Calu3 (cell line): ENCODE results near the gene ZNF8. TPM values are rescaled to one million over a fixed set of nuclear protein-coding genes. Genes with fewer than 3 reads are reported as not detected.

Source experiments
- BruUV-seq: library from RNA; stranded (reverse); fragments of 400-500 nt; replicated peaks from 2 replicates; lab custom pipeline; 2021; lab: Mats Ljungman, UMichigan
- CTCF ChIA-PET: fragments of 300-600 bp; sonication (Branson Sonifier 250); formaldehyde crosslinking; loops from one replicate; lab custom pipeline; 2022; ENCODE audit warnings: antibody characterized with exemption; lab: Charles Lee
- DNase-seq: peaks from one replicate; pipeline ENCODE4 v3.0.0; 2022
- H3K27ac Mint-ChIP-seq: one replicate; pipeline ENCODE4 v1.8.0; 2022; ENCODE audit warnings: mixed read lengths; ENCODE audit not compliant: unreplicated experiment
- H3K27me3 Mint-ChIP-seq: one replicate; pipeline ENCODE4 v1.8.0; 2022; ENCODE audit warnings: mixed read lengths; ENCODE audit not compliant: unreplicated experiment
- H3K36me3 Mint-ChIP-seq: one replicate; pipeline ENCODE4 v1.8.0; 2022; ENCODE audit warnings: mild to moderate bottlenecking, moderate library complexity, mixed read lengths; ENCODE audit not compliant: insufficient read depth, unreplicated experiment
- H3K4me1 Mint-ChIP-seq: one replicate; pipeline ENCODE4 v1.8.0; 2022; ENCODE audit warnings: mild to moderate bottlenecking, low read depth, mixed read lengths; ENCODE audit not compliant: unreplicated experiment
- H3K4me3 Mint-ChIP-seq: one replicate; pipeline ENCODE4 v1.8.0; 2022; ENCODE audit warnings: mild to moderate bottlenecking, low read depth, moderate library complexity, mixed read lengths; ENCODE audit not compliant: unreplicated experiment
- H3K9me3 Mint-ChIP-seq: one replicate; pipeline ENCODE4 v1.8.0; 2022; ENCODE audit warnings: low read depth, mixed read lengths; ENCODE audit not compliant: unreplicated experiment
- CTCF ChIP-seq: fragments of 200-600 bp; IDR thresholded peaks from one replicate; pipeline ENCODE4 v1.8.0; 2022; ENCODE audit warnings: antibody characterized with exemption; ENCODE audit not compliant: unreplicated experiment
- intact Hi-C: fragments of 100-400 bp; cut with micrococcal nuclease; formaldehyde crosslinking; loops from one replicate; pipeline ENCODE4 v1.10.0; 2022; ENCODE audit not compliant: unreplicated experiment
- total RNA-seq: library from RNA; stranded (reverse); gene quantifications from 2 replicates; pipeline ENCODE4 v1.2.3, GENCODE V29; 2022

Gene ZNF8
- total RNA-seq, 1 experiment from 2014 or later = 12.1 TPM

GRCh38 chr19:58335630-58336029 is 56.9 kb downstream of the ZNF8 start:
- no peak for TF ChIP-seq CTCF
- Mint-ChIP-seq H3K36me3 (peaks cover 5% of the 10 kb centered on the region), H3K4me1 (peaks cover 5% of the 10 kb centered on the region), H3K27me3 (no peaks in the 10 kb centered on the region), H3K4me3 (no peak overlapping the region), H3K9me3 (peaks cover 4% of the 10 kb centered on the region), H3K27ac (no peak overlapping the region)
- intact Hi-C loops = no loop called here
- BruUV-seq = no TSS peak
- no peak for DNase-seq
- CTCF ChIA-PET = no interaction called here

DNA sequence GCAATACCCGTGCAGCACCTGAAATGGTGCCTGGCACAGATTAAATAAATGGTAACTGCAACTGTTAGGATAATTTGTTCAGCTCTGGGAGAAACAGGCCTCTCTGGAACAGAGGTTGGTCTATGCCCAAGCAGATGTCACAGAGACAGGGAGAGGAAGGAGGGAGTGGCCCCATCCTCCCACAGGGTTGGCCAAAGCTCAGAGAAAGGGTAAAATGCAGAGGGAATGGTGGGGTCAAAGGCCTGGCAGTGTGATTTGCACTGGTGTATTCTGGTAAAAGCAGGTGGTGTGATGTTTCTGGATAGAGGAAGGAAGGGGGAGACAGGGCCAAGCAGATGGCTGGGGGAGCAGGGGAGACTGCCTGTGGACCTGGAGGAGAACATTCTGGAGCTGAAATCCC is 57.5 kb downstream of the ZNF8 start:
- no peak overlapping the region for H3K27ac Mint-ChIP-seq
- H3K36me3 Mint-ChIP-seq = peaks cover 5% of the 10 kb centered on the region
- DNase-seq = no peak
- intact Hi-C loops = no loop called here
- no peak for TF ChIP-seq CTCF
- peaks cover 4% of the 10 kb centered on the region for H3K9me3 Mint-ChIP-seq
- H3K4me1 Mint-ChIP-seq = no peaks in the 10 kb centered on the region
- BruUV-seq = no TSS peak
- H3K27me3 Mint-ChIP-seq = no peaks in the 10 kb centered on the region
- H3K4me3 Mint-ChIP-seq = no peak overlapping the region
- CTCF ChIA-PET = interaction anchor here (0.5 kb wide), 1 partner anchor 240 kb away, joined by 4 read pairs; no protein-coding TSS in a partner anchor

- Mint-ChIP-seq H3K9me3 (peaks cover 4% of the 10 kb centered on the region), H3K4me3 (no peak overlapping the region), H3K27me3 (no peaks in the 10 kb centered on the region), H3K4me1 (no peaks in the 10 kb centered on the region), H3K36me3 (peaks cover 5% of the 10 kb centered on the region), H3K27ac (no peak overlapping the region)
- TF ChIP-seq CTCF = no peak
- DNase-seq = no peak
- CTCF ChIA-PET = no interaction called here
- no TSS peak for BruUV-seq
- intact Hi-C loops = no loop called here
Observed at GRCh38 chr19:58336820-58337219, 58.1 kb downstream of the ZNF8 start.

DNA sequence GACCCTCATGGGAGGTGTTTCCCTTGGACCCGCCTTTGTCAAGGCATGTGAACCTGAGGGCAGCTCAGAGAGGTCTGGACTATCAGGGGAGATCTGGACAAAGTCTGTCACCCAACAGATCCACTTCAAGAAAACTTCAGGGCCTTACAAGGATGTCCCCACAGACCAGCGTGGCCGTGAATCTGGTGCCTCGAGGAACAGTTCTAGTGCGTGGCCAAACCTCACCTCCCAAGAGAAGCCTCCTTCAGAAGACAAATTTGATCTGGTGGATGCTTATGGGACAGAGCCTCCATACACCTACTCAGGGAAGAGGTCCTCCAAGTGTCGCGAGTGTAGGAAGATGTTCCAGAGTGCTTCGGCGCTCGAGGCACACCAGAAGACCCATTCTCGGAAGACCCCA is 59.6 kb downstream of the ZNF8 start:
- no peak overlapping the region for H3K4me3 Mint-ChIP-seq
- CTCF ChIA-PET = no interaction called here
- no peak for TF ChIP-seq CTCF
- H3K36me3 Mint-ChIP-seq = peaks cover 5% of the 10 kb centered on the region
- BruUV-seq = no TSS peak
- no peak for DNase-seq
- H3K4me1 Mint-ChIP-seq = no peaks in the 10 kb centered on the region
- peaks cover 4% of the 10 kb centered on the region for H3K9me3 Mint-ChIP-seq
- H3K27me3 Mint-ChIP-seq = no peaks in the 10 kb centered on the region
- H3K27ac Mint-ChIP-seq = no peak overlapping the region
- intact Hi-C loops = no loop called here
